Activated T-helper 2 cell treated with anti-CD3 and anti-CD28 coated beads, Interferon-gamma antibody, Interleukin-2, Interleukin-4, amounts not matched to agents 10 μg/mL and 5 μg/mL and 100 μg/mL, durations not matched to agents 14 hours and 24 hours and 36 hours (primary cell): ENCODE measurements around the gene MAN1B1. TPM values are rescaled to one million over a fixed set of nuclear protein-coding genes. Genes with fewer than 3 reads are reported as not detected.

Source experiments
- DNase-seq: peaks from one replicate; pipeline ENCODE4 v3.0.0; 2021; ENCODE audit warnings: low spot score
- H3K27ac Mint-ChIP-seq: one replicate; pipeline ENCODE4 v1.8.0; 2021; ENCODE audit warnings: mixed read lengths
- H3K27me3 Mint-ChIP-seq: one replicate; pipeline ENCODE4 v1.8.0; 2021; ENCODE audit warnings: low read depth, mixed read lengths
- H3K36me3 Mint-ChIP-seq: one replicate; pipeline ENCODE4 v1.8.0; 2021; ENCODE audit warnings: low read depth, mixed read lengths
- H3K4me1 Mint-ChIP-seq: one replicate; pipeline ENCODE4 v1.8.0; 2021; ENCODE audit warnings: low read depth, mixed read lengths
- H3K4me3 Mint-ChIP-seq: one replicate; pipeline ENCODE4 v1.8.0; 2021; ENCODE audit warnings: low read depth, mild to moderate bottlenecking, moderate library complexity, mixed read lengths
- H3K9me3 Mint-ChIP-seq: one replicate; pipeline ENCODE4 v1.8.0; 2021; ENCODE audit warnings: mixed read lengths
- intact Hi-C: fragments of 100-400 bp; cut with micrococcal nuclease; formaldehyde crosslinking; loops from one replicate; pipeline ENCODE4 v1.15.1; 2023
- total RNA-seq: library from RNA; stranded (reverse); gene quantifications from 2 replicates; pipeline ENCODE4 v1.2.3, GENCODE V29; 2022

MAN1B1 gene
- total RNA-seq, 1 donor from 2014 or later: 52.2 TPM

DNA sequence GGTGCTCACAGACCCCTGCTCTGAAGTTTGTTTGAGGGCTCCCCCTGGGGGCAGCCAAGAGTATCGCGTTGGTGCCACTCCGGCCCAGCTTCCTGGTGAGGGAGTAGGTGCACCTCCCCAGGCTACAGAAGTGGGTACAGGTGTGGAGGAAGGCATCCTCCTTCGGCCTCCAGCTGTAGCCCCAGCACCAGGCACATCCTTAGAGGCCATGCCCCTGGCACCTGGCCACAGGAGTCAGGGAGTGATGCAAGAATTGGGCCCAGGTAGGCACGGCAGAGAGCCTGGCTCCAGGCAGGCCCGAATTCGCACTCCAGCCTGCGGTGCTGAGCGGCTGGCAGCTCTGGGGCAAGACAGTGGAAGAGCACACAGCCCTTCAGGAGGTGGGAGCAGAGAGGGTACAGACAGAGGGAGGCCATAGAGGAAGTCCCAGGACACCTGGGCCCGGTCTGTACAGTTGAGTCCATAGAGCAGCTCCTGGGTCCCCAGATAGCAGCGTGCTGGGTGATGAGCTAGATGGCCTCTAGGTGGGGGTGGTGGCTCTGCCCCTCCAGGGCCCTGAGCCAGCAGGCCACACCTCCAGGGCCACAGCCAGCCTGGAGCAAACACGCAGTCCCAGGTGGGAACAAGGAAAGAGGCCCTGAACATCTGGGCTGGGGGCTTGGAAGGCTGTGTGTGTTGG, 18.8 kb upstream of the MAN1B1 start:
- intact Hi-C loops: no loop called here
- peak; percentile 86 for DNase-seq
- Mint-ChIP-seq H3K36me3 (peaks cover 4% of the 10 kb centered on the region), H3K4me3 (peak overlapping the region; percentile 65), H3K27ac (peak overlapping the region; percentile 50), H3K4me1 (peaks cover 20% of the 10 kb centered on the region), H3K27me3 (no peaks in the 10 kb centered on the region), H3K9me3 (no peaks in the 10 kb centered on the region)

DNA sequence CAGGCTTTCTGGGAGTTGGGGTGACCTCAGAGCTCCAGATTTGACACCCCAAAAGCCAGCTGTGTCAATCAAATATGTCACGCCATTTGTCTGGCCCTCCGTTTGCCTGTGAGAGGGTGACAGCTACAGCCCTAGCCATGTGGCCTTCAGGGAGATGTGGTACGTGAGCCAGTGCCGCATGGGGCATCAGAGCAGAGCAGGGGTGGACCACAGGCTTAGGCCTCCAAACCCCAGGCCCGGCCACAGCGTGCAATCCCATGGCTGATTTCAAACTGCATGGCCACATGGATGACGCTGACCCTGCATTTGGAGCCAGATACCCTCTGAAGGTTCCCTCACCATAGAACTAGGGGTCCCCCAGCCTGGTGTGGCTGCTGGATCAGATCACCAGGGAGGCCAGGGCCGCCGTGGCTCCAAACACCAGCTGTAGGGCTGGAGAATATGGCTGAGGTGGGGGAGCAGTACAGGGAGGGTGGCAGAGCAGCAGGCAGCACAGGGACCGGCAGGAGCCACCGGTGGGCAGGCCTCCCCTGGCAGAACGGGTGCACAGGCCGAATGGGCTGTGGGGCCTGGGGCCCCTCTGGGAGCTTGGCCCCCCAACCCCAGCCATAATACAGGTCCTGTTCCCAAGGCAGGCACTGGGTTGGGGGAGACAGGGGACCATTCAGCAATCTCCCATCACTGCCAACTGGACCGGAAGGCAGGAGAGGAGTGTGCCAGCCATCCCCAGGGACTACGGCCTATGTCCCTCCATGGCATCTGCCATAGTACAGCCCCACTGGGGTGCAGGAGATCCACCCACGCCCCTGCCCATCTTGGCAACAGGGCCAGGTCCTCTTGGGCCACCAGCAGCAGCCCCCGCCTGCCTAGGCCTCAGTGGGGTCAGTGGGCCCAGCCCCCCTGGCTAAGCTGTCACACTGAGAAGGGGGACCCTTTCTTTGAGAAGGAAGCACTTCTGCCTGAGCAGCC, 18.0 kb upstream of the MAN1B1 start:
- H3K4me1 Mint-ChIP-seq: peaks cover 20% of the 10 kb centered on the region
- H3K27ac Mint-ChIP-seq: no peak overlapping the region
- peak overlapping the region; percentile 70 for H3K4me3 Mint-ChIP-seq
- H3K27me3 Mint-ChIP-seq: no peaks in the 10 kb centered on the region
- no peaks in the 10 kb centered on the region for H3K9me3 Mint-ChIP-seq
- no peak for DNase-seq
- H3K36me3 Mint-ChIP-seq: peaks cover 4% of the 10 kb centered on the region
- intact Hi-C loops: no loop called here

DNA sequence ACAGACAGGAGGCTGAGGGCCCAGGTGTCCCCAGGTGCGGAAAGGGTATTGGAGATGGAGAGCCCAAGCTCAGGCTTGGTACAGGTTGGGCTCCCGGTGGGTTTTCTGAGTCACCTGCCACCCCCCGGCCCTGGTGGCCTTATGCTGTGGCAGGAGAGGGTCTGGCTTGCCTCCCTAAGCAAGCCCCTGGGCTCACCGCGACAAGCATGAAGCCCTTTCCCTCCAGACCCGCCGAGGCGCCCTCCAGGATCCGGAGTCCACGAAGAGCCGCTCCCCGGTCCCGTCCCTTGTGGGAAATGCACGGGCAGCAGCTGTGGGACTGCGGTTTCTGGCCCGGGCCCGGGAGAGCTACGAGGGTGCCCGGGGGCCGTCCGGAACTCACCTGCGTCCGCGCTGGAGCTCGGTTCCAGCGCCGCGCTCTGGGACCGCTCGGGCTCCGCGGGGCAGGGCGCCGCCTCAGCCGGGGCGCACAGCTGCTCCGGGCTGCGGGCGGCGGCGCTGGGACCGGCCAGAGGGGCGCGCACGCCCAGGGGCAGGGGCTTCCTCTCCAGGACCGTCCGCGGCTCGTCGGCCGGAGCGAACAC, 17.2 kb upstream of the MAN1B1 start:
- H3K27me3 Mint-ChIP-seq: no peaks in the 10 kb centered on the region
- peaks cover 18% of the 10 kb centered on the region for H3K4me1 Mint-ChIP-seq
- H3K36me3 Mint-ChIP-seq: no peaks in the 10 kb centered on the region
- intact Hi-C loops: loop anchor here (1.0 kb wide), 2 partner anchors 17 to 23 kb away; partner anchors contain the start of genes MAN1B1 and NPDC1
- peak overlapping the region; percentile 70 for H3K4me3 Mint-ChIP-seq
- H3K9me3 Mint-ChIP-seq: no peaks in the 10 kb centered on the region
- no peak for DNase-seq
- no peak overlapping the region for H3K27ac Mint-ChIP-seq

DNA sequence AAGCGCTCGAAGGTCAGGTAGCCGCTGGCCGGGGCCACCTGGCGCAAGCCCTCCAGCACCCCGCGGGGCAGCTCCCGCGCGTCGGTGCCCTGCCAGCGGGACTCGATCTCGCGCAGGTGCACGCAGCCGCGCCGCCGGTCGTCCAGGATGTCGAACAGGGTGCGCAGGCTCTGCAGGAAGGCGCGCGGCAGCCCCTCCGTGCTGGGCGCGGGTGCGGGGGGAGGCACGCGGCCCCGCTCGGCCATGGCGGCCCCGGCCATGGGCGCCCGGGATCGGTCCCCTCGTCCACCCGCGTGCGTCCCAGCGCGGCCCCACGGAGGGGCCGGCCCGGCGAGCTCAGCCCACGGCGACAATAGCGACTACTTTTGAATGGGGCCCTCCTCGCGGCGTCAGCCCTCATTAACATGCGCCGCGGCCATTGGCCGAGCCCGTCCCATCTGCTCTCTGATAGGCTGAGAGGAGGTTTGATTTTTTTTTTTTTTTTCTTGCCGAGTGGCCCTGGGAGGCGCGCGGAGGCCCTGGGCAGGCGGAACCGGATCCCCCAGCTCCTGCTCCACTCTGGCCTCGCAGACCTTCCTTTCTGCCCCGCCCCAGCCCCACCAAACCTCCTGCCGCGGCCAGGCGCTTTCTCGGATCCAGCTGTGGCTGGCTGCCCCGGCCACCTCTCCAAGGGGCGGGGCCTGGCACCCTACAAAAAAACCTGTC, 16.4 kb upstream of the MAN1B1 start, which contains the start of gene SAPCD2:
SAPCD2 (minus strand) TSS at position 357 of the 705 bp plus-strand sequence; CDS start at position 260, 97 bp downstream.
- DNase-seq: peak; percentile 87
- Mint-ChIP-seq H3K9me3 (no peaks in the 10 kb centered on the region), H3K4me1 (peaks cover 18% of the 10 kb centered on the region), H3K27me3 (no peaks in the 10 kb centered on the region), H3K4me3 (peak within 1 kb of the TSS; percentile 83), H3K27ac (peak within 1 kb of the TSS; percentile 72), H3K36me3 (no peaks in the 10 kb centered on the region)
- intact Hi-C loops: loop anchor here (1.0 kb wide), 2 partner anchors 16 to 24 kb away; partner anchors contain the start of genes MAN1B1 and NPDC1

DNA sequence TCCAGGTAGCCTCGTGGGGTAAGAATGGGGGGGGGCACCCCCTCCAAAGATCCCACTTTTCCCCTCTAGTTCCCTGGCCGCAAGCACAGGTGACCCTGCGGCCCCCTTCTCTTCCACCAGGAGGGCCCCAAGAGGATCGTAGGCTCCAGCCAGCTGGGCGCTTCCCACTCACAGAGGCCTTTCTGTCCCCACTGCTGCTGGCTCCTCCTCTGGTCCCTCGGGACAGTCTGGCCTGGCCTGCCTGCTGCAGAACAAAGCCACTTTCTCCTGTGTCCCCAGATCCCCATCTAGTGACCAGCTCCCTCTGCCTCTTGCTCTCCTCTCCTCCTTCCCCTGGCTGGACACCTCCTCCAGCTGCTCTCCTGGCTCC, 15.9 kb upstream of the MAN1B1 start:
- Mint-ChIP-seq H3K4me3 (peak overlapping the region; percentile 83), H3K9me3 (no peaks in the 10 kb centered on the region), H3K4me1 (peaks cover 18% of the 10 kb centered on the region), H3K36me3 (no peaks in the 10 kb centered on the region), H3K27me3 (no peaks in the 10 kb centered on the region), H3K27ac (peak overlapping the region; percentile 72)
- intact Hi-C loops: loop anchor here (1.0 kb wide), 2 partner anchors 15 to 25 kb away; partner anchors contain the start of genes MAN1B1 and NPDC1
- no peak for DNase-seq

DNA sequence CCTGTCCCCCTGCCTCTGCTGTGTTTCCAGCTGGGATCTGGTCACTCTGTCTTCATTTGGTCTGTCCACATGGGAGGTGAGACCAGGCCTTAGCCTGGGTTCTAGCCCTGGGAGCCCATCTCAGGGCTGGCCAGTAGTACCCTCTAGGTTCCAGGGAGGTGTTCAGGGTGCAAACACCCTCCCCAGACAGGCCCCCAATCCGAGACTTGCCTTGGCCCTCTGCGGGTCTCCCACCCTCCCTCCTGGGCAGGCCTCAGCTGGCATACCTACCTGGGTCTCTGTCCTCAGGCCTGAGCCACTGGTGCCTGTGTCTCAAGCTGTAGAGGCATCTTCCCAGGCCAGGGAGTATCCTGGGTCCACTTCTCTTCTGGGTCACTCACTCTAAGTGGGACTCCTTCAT, 15.5 kb upstream of the MAN1B1 start:
- Mint-ChIP-seq H3K9me3 (no peaks in the 10 kb centered on the region), H3K36me3 (no peaks in the 10 kb centered on the region), H3K27me3 (no peaks in the 10 kb centered on the region), H3K4me3 (peak overlapping the region; percentile 83), H3K4me1 (peaks cover 18% of the 10 kb centered on the region), H3K27ac (peak overlapping the region; percentile 72)
- intact Hi-C loops: no loop called here
- DNase-seq: no peak

DNA sequence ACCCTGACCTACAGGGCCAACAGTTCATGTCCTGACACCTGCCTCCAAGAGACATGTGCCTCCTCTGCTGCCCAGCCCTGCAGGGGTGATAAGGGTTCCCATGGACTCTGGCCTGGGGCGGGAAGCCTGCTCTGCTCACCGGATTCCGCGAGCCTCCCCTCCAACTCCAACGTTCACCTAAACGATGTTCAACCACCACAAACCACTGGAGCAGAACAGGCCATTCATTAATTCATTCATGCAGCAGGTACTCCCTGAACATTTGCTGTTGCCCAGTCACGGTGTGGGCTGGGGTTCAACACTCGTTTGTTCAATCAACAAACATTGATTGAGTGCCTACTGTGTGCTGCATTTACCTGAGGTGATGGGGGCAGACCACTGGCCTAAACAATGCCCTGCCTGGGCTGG, 12.8 kb upstream of the MAN1B1 start:
- DNase-seq: no peak
- no peak overlapping the region for H3K27ac Mint-ChIP-seq
- no peaks in the 10 kb centered on the region for H3K27me3 Mint-ChIP-seq
- intact Hi-C loops: no loop called here
- H3K9me3 Mint-ChIP-seq: no peaks in the 10 kb centered on the region
- no peaks in the 10 kb centered on the region for H3K36me3 Mint-ChIP-seq
- no peak overlapping the region for H3K4me3 Mint-ChIP-seq
- peaks cover 11% of the 10 kb centered on the region for H3K4me1 Mint-ChIP-seq

DNA sequence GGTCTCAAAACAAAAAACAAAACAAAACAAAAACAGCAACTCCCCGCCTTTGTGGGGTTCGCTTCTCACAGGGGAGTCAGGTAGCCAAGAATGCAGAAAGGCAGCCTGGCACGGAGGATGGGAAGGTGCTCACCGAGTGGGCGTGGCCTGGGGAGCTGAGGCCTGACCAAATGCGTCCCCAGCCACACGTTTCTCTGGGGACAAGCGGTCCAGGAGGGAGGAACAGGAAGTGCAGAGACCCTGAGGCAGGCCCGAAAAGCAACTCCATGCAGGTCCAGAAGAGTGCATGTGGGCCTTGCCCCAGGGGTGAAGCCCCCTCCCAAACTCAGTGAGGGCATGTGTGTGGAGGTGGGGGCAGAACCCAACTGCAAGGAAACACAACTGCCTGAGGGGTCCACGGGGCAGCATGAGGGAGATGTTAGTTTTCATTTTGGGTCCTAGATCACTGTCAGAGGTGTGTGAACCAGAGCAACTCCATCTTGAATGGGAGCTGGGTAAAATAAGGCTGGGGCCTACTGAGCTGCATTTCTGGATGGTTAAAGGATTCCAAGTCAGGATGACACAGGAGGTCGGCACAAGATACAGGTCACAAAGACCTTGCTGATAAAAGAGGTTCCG, 12.0 kb upstream of the MAN1B1 start:
- H3K36me3 Mint-ChIP-seq: peaks cover 2% of the 10 kb centered on the region
- no peaks in the 10 kb centered on the region for H3K27me3 Mint-ChIP-seq
- intact Hi-C loops: no loop called here
- no peak for DNase-seq
- no peak overlapping the region for H3K27ac Mint-ChIP-seq
- H3K4me1 Mint-ChIP-seq: peaks cover 11% of the 10 kb centered on the region
- H3K9me3 Mint-ChIP-seq: no peaks in the 10 kb centered on the region
- peak overlapping the region; percentile 52 for H3K4me3 Mint-ChIP-seq

DNA sequence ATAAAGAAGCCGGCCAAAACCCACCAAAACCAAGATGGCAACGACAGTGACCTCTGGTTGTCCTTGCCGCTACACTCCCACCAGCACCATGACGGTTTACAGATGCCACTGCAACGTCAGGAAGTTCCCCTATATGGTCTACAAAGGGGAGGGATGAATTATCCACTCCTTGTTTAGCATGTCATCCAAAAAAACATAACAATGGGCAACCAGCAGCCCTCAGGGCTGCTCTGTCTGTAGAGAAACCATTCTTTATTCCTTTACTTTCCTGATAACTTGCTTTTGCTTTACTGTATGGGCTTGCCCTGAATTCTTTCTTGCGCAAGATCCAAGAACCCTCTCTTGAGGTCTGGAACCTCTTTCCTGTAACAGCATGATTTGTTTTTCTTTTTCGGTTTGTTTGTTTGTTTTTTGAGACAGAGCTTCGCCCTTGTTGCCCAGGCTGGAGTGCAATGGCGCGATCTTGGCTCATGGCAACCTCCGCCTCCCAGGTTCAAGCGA, 11.5 kb upstream of the MAN1B1 start:
- peaks cover 11% of the 10 kb centered on the region for H3K4me1 Mint-ChIP-seq
- H3K36me3 Mint-ChIP-seq: peaks cover 6% of the 10 kb centered on the region
- intact Hi-C loops: no loop called here
- DNase-seq: no peak
- no peak overlapping the region for H3K4me3 Mint-ChIP-seq
- H3K9me3 Mint-ChIP-seq: no peaks in the 10 kb centered on the region
- H3K27ac Mint-ChIP-seq: no peak overlapping the region
- H3K27me3 Mint-ChIP-seq: no peaks in the 10 kb centered on the region

DNA sequence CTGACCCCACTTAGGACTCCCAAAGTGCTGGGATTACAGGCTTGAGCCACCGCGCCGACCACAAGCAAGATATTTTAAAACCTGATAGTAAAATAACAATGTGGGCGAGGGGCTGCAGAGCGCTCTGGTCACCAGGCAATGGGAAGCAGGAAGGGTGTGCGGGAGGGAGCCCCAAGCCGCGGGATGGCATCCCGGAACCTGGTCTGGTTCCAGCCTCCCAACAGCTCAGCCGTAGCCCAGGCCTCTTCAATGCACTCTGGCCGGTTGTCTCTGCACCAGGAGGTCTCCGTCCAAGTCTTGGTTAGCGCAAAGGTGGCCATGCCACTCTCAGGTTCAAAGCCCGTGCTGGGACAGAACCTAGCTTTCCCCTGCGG, 10.2 kb upstream of the MAN1B1 start:
- DNase-seq: no peak
- Mint-ChIP-seq H3K27me3 (no peaks in the 10 kb centered on the region), H3K4me1 (peaks cover 3% of the 10 kb centered on the region), H3K9me3 (no peaks in the 10 kb centered on the region), H3K27ac (no peak overlapping the region), H3K36me3 (peaks cover 9% of the 10 kb centered on the region), H3K4me3 (peak overlapping the region; percentile 64)
- intact Hi-C loops: no loop called here

DNA sequence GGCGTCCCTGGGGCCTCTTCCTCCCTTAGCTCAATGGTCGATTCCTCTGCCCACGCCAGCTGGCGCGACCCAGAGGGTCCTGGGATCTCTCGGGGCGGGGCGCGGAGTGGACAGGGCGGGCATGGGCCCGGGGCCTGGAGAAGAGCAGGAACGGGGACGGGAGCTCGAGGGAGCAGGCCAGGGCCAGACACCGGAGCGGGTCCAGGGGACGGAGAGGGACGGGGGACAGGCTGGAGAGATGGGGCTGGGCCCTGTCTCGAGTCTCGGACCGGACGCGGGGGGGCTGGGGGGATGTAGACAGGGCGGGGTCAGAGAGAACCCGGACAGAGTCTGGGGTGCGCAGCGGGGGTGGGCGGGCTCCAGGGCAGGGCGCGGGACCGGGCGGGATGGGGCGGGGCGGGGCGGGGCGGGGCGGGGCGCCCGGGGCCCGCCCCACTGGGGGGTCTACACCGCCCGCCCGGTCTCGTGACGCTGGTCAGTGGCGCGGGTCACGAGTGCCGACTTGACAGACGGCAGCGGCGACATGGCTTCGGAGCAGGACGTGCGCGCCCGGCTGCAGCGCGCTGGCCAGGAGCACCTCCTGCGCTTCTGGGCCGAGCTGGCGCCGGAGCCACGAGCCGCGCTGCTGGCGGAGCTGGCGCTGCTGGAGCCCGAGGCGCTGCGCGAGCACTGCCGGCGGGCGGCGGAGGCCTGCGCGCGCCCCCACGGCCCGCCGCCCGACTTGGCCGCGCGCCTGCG, 9.6 kb upstream of the MAN1B1 start, which contains the start of gene UAP1L1:
UAP1L1 (plus strand) TSS at position 508 of the 738 bp plus-strand sequence; CDS start at position 524, 16 bp downstream.
- Mint-ChIP-seq H3K36me3 (peaks cover 15% of the 10 kb centered on the region), H3K27me3 (no peaks in the 10 kb centered on the region), H3K27ac (peak within 1 kb of the TSS; percentile 28), H3K9me3 (no peaks in the 10 kb centered on the region), H3K4me3 (peak within 1 kb of the TSS; percentile 74), H3K4me1 (peaks cover under 1% of the 10 kb centered on the region)
- intact Hi-C loops: no loop called here
- DNase-seq: peak; percentile 62
